ENCODE measurements around the gene NPDC1.

Gene NPDC1

GRCh38 chr9:137046088-137046787 is at the start of gene NPDC1:
NPDC1 (minus strand) TSS chr9:137046177; CDS start chr9:137045989, 188 bp downstream.
- peak; percentile 89 for DNase-seq

DNA sequence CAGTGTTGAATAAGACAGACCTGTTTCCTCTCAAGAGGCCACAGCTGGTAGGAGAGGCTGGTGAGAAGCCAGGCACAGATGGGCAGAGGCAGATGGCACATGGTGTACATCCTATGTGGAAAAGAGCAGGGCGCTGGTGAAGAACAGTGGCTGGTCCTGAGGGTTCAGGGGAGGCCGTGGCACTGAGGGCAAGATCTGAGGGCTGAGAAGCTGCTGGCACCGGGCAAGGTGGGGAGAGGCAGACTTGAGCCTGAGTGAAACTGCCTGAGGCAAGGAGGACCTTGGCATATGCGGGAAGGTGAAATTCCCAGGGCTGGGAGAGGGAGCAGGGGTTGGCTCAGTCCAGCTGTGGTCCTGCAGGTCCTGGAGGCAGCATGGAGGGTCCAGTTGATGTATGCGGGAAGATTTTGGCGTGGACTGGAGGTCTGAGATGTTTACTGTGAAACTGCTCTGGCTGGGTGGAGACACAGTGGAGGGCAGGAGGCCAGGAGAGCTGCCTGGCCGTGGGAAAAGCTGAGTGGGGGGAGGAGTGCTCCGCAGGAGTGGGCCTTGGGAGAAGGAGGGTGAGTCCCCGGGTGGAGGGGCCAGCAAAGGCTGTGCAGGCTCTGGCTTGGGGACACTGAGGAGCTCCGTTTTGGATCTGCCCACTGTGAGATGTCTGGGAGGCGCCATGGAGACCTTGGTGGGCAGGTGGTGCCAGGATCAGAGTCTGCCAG is 43.4 kb upstream of the NPDC1 start:
- no peak for DNase-seq

- DNase-seq, result no peak
Measured at GRCh38 chr9:137088121-137088520, 42.1 kb upstream of the NPDC1 start.

- no peak for DNase-seq
Measured at GRCh38 chr9:137087409-137087925, 41.5 kb upstream of the NPDC1 start.

- DNase-seq, result peak; percentile 100
Measured at GRCh38 chr9:137086531-137087408, 40.8 kb upstream of the NPDC1 start, which contains the start of gene MAN1B1. MAN1B1 (plus strand) TSS chr9:137086985; CDS start chr9:137087000, 15 bp downstream.

DNA sequence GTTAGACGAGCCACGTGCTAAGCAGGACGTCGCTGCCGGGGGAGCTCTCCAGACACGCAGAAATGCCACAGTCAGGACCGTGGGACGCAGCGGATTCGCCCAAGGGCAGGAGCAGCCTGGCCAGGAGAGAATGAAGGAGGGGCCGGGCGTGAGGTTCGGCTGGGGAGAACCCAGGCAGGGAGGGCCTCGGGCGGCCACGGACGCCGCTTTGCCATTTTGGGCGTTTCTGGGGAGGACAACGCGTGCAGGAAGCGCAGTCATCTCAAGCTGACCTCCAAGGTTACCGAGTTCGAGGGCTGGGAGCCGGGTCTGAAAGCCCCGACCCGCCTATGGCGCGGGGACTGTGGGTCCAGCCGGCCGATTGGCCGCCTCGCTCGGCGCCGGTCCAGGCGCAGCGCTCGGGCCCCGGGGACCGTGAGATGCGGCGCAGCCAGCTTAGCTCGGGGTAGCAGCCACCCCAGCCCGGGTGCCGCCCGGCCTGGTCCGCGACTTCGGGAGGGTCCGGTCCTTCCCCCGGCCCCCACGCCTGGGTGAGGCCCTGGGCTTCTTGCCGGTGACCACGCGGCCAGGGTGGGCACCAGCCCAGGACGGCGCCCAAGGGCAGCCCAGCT is 40.0 kb upstream of the NPDC1 start:
- peak; percentile 46 for DNase-seq

DNA sequence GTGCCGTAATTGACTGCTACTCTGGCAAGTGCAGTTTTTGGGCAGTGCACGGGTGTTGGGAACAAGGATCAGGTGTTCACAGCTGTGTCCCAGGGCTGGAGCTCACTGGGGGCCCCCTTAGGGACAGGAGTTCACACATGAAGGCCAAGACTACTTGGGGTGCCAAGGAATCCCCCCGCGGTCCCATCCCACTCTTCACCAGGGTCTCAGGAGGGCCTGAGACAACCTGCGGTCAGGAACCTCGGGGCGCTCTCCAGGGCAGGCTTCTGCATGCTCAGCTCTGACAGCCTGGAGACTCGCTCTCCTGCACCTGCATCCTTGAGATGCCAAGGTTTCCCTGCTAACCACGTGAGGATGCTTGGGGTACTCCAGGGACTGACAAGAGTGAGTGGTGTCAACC is 38.5 kb upstream of the NPDC1 start:
- DNase-seq, result no peak

GRCh38 chr9:137083394-137084004 is 37.5 kb upstream of the NPDC1 start:
- peak; percentile 44 for DNase-seq

- DNase-seq, result no peak
Measured at GRCh38 chr9:137082925-137083290, 36.9 kb upstream of the NPDC1 start.

GRCh38 chr9:137082222-137082924 is 36.4 kb upstream of the NPDC1 start:
- DNase-seq, result no peak

DNA sequence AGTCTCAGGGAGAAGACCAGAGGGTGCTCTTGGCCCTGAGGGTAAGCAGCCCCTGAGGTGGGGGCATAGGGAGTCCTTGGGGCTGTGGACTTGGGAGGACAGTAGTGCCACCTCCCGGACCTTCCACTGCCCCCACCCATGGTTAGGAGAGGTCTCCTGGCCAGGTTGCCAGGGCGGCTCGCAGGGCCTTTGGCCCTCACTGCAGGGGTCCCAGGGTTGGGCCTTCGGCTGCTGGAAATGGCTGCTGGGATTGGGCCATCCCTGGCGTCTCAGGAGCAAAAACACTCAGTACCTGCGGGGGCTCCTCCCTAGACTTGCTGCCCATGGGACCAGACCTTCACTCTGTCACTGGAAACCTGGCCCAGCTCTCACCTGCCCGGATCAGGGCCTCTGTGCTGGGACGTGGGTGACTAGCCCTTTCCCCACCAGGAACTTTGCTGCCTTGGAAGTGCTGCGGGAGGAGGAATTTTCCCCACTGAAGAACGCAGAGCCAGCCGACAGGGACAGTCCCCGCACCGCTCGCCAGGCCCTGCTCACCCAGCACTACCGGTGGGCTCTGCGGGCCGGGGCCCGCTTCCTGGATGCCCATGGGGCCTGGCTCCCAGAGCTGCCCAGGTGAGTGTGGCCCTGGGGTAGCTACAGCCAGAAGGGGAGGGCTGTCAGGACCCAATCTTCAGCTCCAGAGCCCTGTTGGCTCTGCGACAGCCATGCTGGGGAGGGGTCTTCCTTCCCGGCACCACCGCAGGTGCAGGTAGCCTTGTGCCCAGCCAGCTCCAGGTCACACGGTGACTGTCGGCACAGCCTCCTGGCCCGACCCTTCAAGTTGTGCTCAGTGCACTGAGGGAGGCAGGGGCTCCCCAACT is 34.5 kb upstream of the NPDC1 start:
- DNase-seq, result no peak

DNA sequence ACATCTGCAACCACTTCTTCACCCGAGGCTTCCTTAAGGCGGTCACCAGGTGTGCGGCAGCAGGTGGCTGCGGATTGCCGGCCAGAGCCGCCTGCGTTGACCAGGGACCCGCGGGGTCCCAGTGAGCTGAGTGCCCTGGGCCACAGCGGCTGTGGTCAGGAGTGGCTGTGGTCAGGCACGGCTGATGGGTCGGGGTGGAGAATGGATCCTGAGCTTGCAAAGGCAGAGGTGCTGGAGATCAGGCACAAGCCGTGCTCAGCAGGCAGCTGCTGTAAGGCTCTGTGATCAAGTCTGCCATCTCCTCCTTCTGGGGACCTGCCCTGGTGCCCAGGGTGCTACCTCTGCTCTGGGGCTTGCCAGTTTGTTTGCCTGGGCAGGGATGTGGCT is 33.4 kb upstream of the NPDC1 start:
- DNase-seq, result no peak

DNA sequence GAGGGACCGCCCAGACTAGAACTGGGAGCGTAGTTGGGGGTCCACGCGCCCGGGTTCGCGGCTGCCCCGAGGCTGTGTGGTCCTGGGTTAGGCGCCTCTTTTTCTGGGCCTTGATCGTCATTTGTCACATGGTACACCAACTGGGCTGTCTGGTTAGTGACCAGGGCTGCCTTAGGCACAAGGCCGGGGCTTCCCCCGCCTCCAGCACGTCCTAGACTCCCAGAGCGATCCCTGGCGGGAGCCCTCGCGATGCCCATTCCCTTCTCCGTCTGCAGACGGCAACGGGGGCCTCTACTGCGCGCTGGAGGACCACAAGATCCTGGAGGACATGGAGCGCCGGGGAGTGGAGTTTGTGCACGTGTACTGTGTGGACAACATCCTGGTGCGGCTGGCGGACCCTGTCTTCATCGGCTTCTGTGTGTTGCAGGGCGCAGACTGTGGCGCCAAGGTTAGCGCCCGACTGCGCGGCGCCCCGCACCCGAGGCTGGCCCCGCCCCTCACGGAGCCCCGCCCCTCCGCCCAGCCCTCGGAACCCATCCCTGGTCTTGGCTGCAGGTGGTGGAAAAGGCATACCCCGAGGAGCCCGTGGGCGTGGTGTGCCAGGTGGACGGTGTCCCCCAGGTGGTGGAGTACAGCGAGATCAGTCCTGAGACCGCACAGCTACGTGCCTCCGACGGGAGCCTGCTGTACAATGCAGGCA is 32.9 kb upstream of the NPDC1 start:
- DNase-seq, result no peak

- peak; percentile 60 for DNase-seq
Measured at GRCh38 chr9:137077758-137078693, 32.0 kb upstream of the NPDC1 start.

- DNase-seq, result peak; percentile 68
Measured at GRCh38 chr9:137077010-137077747, 31.2 kb upstream of the NPDC1 start, which contains the start of gene UAP1L1. UAP1L1 (plus strand) TSS chr9:137077517; CDS start chr9:137077533, 16 bp downstream.

- no peak for DNase-seq
Measured at GRCh38 chr9:137076636-137077009, 30.6 kb upstream of the NPDC1 start.

- no peak for DNase-seq
Measured at GRCh38 chr9:137075275-137075775, 29.3 kb upstream of the NPDC1 start.
